ENCODE data around the gene IGF1R. TPM values are rescaled to one million over a fixed set of nuclear protein-coding genes. Genes with fewer than 3 reads are reported as not detected.
A peak's percentile ranks its signal among the peaks of the same experiment; 100 is the strongest.

IGF1R gene
- total RNA-seq, 2 experiments from 2014 or later, result 22.8 to 24.7 TPM

DNA sequence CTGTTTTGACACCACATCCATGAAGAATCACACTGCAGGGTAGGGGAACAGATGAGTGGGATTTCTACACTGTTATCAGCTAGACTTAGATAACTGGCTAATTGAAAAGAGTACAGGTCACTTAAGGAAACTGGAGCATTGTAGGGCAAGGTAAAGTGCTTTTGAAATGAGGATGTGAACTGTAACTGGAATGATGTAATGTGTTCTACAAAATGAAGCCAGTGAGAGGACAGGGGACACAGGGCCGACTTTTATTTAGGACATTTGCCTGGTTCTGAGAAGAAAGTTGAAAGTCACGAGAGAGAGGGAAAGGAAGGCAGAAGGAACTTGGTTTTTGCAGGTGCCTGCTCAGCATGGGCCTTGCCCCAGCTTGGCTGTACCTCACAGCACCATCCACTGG lies 50.5 kb downstream of the IGF1R start:
- DNase-seq (no peak), ATAC-seq (no peak)
- Mint-ChIP-seq H3K4me3 (no peak overlapping the region), H3K4me1 (ENCODE audit: low read depth) (peaks cover 58% of the 10 kb centered on the region), H3K27ac (no peak overlapping the region), H3K36me3 (ENCODE audit: low read depth) (no peaks in the 10 kb centered on the region), H3K9me3 (no peaks in the 10 kb centered on the region), H3K27me3 (no peaks in the 10 kb centered on the region)
- TF ChIP-seq CTCF (IDR thresholded peaks at IDR 0.05), result no peak
- intact Hi-C loops (cut with micrococcal nuclease), result no loop called here
- ChIA-PET CTCF (interaction anchor here (1.0 kb wide), 1 partner anchor 143 kb away, joined by 3 read pairs; no protein-coding TSS in a partner anchor), POLR2A (no interaction called here)

DNA sequence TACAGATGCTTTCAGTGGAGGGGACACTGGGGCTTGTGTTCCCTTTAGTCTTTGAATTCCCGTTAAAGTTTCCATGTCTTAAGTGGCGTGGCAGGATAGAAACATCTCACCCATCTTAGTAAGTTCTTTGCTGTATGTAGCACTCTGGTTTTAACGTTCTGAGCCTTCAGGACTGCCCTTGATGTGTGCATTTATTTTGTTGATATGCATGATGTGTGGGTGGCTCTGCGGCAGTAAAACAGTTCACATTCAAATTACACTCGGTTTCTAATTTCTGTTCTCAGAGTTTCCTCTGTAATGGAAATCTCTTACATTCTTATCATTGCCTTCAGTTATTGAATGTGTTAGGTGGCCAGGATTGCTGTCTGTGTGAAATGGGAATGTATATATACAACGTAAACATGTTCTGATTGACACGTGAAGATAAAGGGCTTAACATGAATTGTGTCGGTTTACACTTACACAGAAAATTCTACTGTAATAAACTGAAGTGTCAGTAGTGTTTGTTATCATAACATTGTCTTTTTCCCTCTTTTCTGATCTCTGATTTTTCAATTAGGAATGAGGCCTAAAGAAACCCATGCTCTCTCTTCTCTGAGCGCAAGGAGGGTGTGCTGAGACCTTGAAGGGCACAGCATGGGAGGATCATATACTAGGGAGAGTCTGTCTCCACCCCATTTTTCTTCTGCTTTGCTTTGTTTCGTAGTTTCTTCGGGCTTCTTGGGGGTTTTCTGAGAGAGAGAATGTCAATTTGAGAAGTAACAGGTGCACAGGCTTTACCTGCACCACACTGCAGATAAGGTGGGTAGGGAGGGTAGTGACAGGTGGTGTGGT lies 51.5 kb downstream of the IGF1R start:
- intact Hi-C loops (cut with micrococcal nuclease), result no loop called here
- peaks cover 55% of the 10 kb centered on the region for H3K4me1 Mint-ChIP-seq (ENCODE audit: low read depth)

GRCh38 chr15:98700519-98700918 lies 52.2 kb downstream of the IGF1R start:
- TF ChIP-seq CTCF (IDR thresholded peaks at IDR 0.05), result no peak
- ATAC-seq (peak; percentile 52), DNase-seq (peak; percentile 9)
- peaks cover 51% of the 10 kb centered on the region for H3K4me1 Mint-ChIP-seq (ENCODE audit: low read depth)
- peak overlapping the region; percentile 64 for H3K27ac Mint-ChIP-seq
- H3K4me3 Mint-ChIP-seq, result no peak overlapping the region
- no peaks in the 10 kb centered on the region for H3K36me3 Mint-ChIP-seq (ENCODE audit: low read depth)
- ChIA-PET POLR2A (no interaction called here), CTCF (interaction anchor here (2.3 kb wide), 1 partner anchor 78 kb away, joined by 4 read pairs; no protein-coding TSS in a partner anchor)
- intact Hi-C loops (cut with micrococcal nuclease), result no loop called here
- no peaks in the 10 kb centered on the region for H3K27me3 Mint-ChIP-seq
- no peaks in the 10 kb centered on the region for H3K9me3 Mint-ChIP-seq

More for the DNA sequence above, 51.5 kb downstream of the IGF1R start:
- ChIA-PET CTCF (interaction anchor here (1.0 kb wide), 1 partner anchor 142 kb away, joined by 3 read pairs; no protein-coding TSS in a partner anchor), POLR2A (no interaction called here)
- ATAC-seq (peak; percentile 58), DNase-seq (no peak)
- Mint-ChIP-seq H3K4me3 (no peak overlapping the region), H3K27ac (peak overlapping the region; percentile 64), H3K9me3 (no peaks in the 10 kb centered on the region), H3K36me3 (ENCODE audit: low read depth) (no peaks in the 10 kb centered on the region), H3K27me3 (no peaks in the 10 kb centered on the region)
- no peak for TF ChIP-seq CTCF (IDR thresholded peaks at IDR 0.05)

- ChIA-PET CTCF (interaction anchor here (1.0 kb wide), 1 partner anchor 45 kb away, joined by 3 read pairs; no protein-coding TSS in a partner anchor), POLR2A (interaction anchor here (0.9 kb wide), 1 partner anchor 15 kb away, joined by 3 read pairs; no protein-coding TSS in a partner anchor)
- DNase-seq (no peak), ATAC-seq (no peak)
- H3K27ac Mint-ChIP-seq, result no peak overlapping the region
- TF ChIP-seq CTCF (IDR thresholded peaks at IDR 0.05), result no peak
- no peak overlapping the region for H3K4me3 Mint-ChIP-seq
- H3K36me3 Mint-ChIP-seq (ENCODE audit: low read depth), result peaks cover 3% of the 10 kb centered on the region
- H3K27me3 Mint-ChIP-seq, result no peaks in the 10 kb centered on the region
- H3K4me1 Mint-ChIP-seq (ENCODE audit: low read depth), result peaks cover 35% of the 10 kb centered on the region
- H3K9me3 Mint-ChIP-seq, result no peaks in the 10 kb centered on the region
- intact Hi-C loops (cut with micrococcal nuclease), result no loop called here
Measured at GRCh38 chr15:98703126-98703685, 54.9 kb downstream of the IGF1R start.

DNA sequence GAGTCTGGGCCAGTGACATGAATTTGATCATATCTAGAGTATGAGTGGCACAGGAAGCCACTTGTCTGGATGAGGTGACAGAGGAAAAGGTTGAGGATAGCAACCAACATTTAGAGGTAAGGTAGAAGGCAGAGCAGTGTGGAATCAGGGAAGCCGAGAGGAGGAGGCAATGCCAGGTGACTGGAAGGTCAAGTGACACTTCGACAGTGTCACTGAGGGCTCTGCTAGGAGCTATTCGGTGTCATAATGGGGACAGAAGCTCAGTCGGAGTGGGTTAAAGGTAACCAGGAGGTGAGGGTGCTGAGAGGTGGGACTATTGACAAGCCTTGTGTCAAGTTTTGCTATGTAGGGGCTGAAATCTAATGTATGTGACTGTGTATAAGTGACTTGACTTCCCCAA lies 56.7 kb downstream of the IGF1R start:
- ChIA-PET CTCF (interaction anchor here (1.0 to 1.4 kb wide), 2 partner anchors 21 to 186 kb away, joined by 3 read pairs; no protein-coding TSS in a partner anchor), POLR2A (no interaction called here)
- ATAC-seq, result no peak
- no peak overlapping the region for H3K4me3 Mint-ChIP-seq
- no peak for DNase-seq
- no peak overlapping the region for H3K27ac Mint-ChIP-seq
- intact Hi-C loops (cut with micrococcal nuclease), result no loop called here
- no peaks in the 10 kb centered on the region for H3K9me3 Mint-ChIP-seq
- H3K36me3 Mint-ChIP-seq (ENCODE audit: low read depth), result peaks cover 10% of the 10 kb centered on the region
- H3K27me3 Mint-ChIP-seq, result no peaks in the 10 kb centered on the region
- no peak for TF ChIP-seq CTCF (IDR thresholded peaks at IDR 0.05)
- peaks cover 17% of the 10 kb centered on the region for H3K4me1 Mint-ChIP-seq (ENCODE audit: low read depth)

Data from activated CD8-positive, alpha-beta T cell treated with anti-CD3 and anti-CD28 coated beads for 36 hours (primary cell).